GM23338 (cell line): Measurements from ENCODE around the gene EIF4E. TPM values are rescaled to one million over a fixed set of nuclear protein-coding genes. Genes with fewer than 3 reads are reported as not detected.

Experiments used
- ATAC-seq: fragments of 200-7000 bp; cut with Tn5 transposase; 3 replicates; pipeline ENCODE4 v1.9.1; 2020
- DNase-seq: peaks from one replicate; pipeline ENCODE4 v3.0.0-alpha.2; 2015; ENCODE audit warnings: low spot score
- H2AFZ ChIP-seq: fragments of 200-600 bp; sonication (generic); 2 replicates; pipeline ENCODE4 v1.8.0; 2016; ENCODE audit warnings: antibody characterized with exemption, mild to moderate bottlenecking, moderate library complexity
- H3F3A ChIP-seq: fragments of 200-600 bp; sonication (generic); replicated peaks from 2 replicates; pipeline ENCODE4 v1.8.0; 2017; ENCODE audit warnings: antibody characterized with exemption, mixed run types, low read depth
- H3K27ac ChIP-seq: fragments of 200-600 bp; sonication (generic); 2 replicates; pipeline ENCODE4 v1.6.1; 2016; ENCODE audit warnings: low read depth
- H3K27me3 ChIP-seq: fragments of 200-600 bp; sonication (generic); 2 replicates; pipeline ENCODE4 v1.8.0; 2016; ENCODE audit warnings: mild to moderate bottlenecking, mixed run types, moderate library complexity; ENCODE audit not compliant: insufficient read depth
- H3K36me3 ChIP-seq: fragments of 200-600 bp; sonication (generic); 2 replicates; pipeline ENCODE4 v1.8.0; 2016; ENCODE audit warnings: mild to moderate bottlenecking; ENCODE audit not compliant: insufficient read depth
- H3K4me1 ChIP-seq: fragments of 200-600 bp; sonication (generic); 2 replicates; pipeline ENCODE4 v1.8.0; 2016; ENCODE audit warnings: mild to moderate bottlenecking, moderate library complexity; ENCODE audit not compliant: insufficient read depth
- H3K4me2 ChIP-seq: fragments of 200-600 bp; sonication (generic); 2 replicates; pipeline ENCODE4 v1.7.1; 2017; ENCODE audit warnings: mixed run types
- H3K4me3 ChIP-seq: fragments of 200-600 bp; sonication (generic); 2 replicates; pipeline ENCODE4 v1.6.1; 2016; ENCODE audit warnings: mixed run types
- H3K79me2 ChIP-seq: fragments of 200-600 bp; sonication (generic); replicated peaks from 2 replicates; pipeline ENCODE4 v1.8.0; 2017; ENCODE audit warnings: mild to moderate bottlenecking; ENCODE audit not compliant: insufficient read depth
- H3K9me2 ChIP-seq: fragments of 200-600 bp; sonication (generic); 2 replicates; pipeline ENCODE4 v1.8.0; 2017; ENCODE audit not compliant: insufficient read depth
- H4K20me1 ChIP-seq: fragments of 200-600 bp; sonication (generic); replicated peaks from 2 replicates; pipeline ENCODE4 v1.8.0; 2017; ENCODE audit warnings: mild to moderate bottlenecking; ENCODE audit not compliant: insufficient read depth
- H3K27ac Mint-ChIP-seq: 2 replicates; pipeline ENCODE4 v1.8.0; 2020; ENCODE audit warnings: inconsistent platforms, mild to moderate bottlenecking, moderate library complexity, mixed read lengths
- H3K27me3 Mint-ChIP-seq: 3 replicates; pipeline ENCODE4 v1.8.0; 2022; ENCODE audit warnings: low read depth, mild to moderate bottlenecking, moderate library complexity, mixed read lengths, inconsistent platforms; ENCODE audit not compliant: insufficient read depth, poor library complexity
- H3K36me3 Mint-ChIP-seq: 3 replicates; pipeline ENCODE4 v1.8.0; 2021; ENCODE audit warnings: low read depth, mild to moderate bottlenecking, inconsistent platforms, moderate library complexity, mixed read lengths
- H3K4me1 Mint-ChIP-seq: 3 replicates; pipeline ENCODE4 v1.8.0; 2020; ENCODE audit warnings: mild to moderate bottlenecking, inconsistent platforms, mixed read lengths
- H3K4me3 Mint-ChIP-seq: 3 replicates; pipeline ENCODE4 v1.8.0; 2021; ENCODE audit warnings: moderate library complexity, mild to moderate bottlenecking, inconsistent platforms, mixed read lengths
- H3K9me3 Mint-ChIP-seq: 3 replicates; pipeline ENCODE4 v1.8.0; 2020; ENCODE audit warnings: moderate library complexity, mild to moderate bottlenecking, inconsistent platforms, mixed read lengths
- EZH2 ChIP-seq: fragments of 200-600 bp; sonication (generic); IDR thresholded peaks from one replicate; pipeline ENCODE4 v1.8.0; 2017; ENCODE audit warnings: antibody characterized with exemption, mild to moderate bottlenecking, low read depth; ENCODE audit not compliant: unreplicated experiment
- EZH2phosphoT487 ChIP-seq: fragments of 200-600 bp; sonication (generic); IDR thresholded peaks from one replicate; pipeline ENCODE4 v1.8.1; 2018; ENCODE audit warnings: antibody characterized with exemption; ENCODE audit not compliant: unreplicated experiment
- NANOG ChIP-seq: IDR thresholded peaks from 2 replicates; pipeline ENCODE4 v1.6.1; 2016; ENCODE audit warnings: antibody characterized with exemption, borderline replicate concordance
- ZNF114 ChIP-seq: fragments of 250-450 bp; sonication (Bioruptor Pico); IDR thresholded peaks from 2 replicates; pipeline ENCODE4 v1.5.0; 2020; ENCODE audit warnings: mild to moderate bottlenecking, moderate library complexity
- polyA plus RNA-seq: library from polyadenylated mRNA; unstranded; fragments of >200 nt; fragmentation: Nextera tagmentation; extraction: Ambion mirVana; gene quantifications from 2 replicates; pipeline ENCODE4 v1.2.1, GENCODE V29; 2016
- total RNA-seq: library from RNA; depleted of rRNA; stranded (reverse); fragments of >200 nt; shearing (Covaris generic); gene quantifications from 2 replicates; pipeline ENCODE4 v1.2.3, GENCODE V29; 2014
- TF ChIP-seq, protein P1 (sequence below): IDR thresholded peaks from one replicate; pipeline ENCODE4 v1.6.1; 2018; ENCODE audit warnings: antibody characterized with exemption; ENCODE audit not compliant: unreplicated experiment
- TF ChIP-seq, protein P2 (sequence below), 2 experiments: fragments of 200-600 bp in 1 of 2; sonication (generic) in 1 of 2; conservative IDR thresholded peaks; 2 replicates each; pipeline versions ENCODE4 v1.5.1 to v1.6.1; 2016 to 2017; ENCODE audit warnings: antibody characterized with exemption in 2 of 2, low read depth in 2 of 2, mild to moderate bottlenecking in 2 of 2, moderate library complexity in 1 of 2
- TF ChIP-seq, protein P3 (sequence below): IDR thresholded peaks from 2 replicates; pipeline ENCODE4 v1.6.1; 2016; ENCODE audit warnings: antibody characterized with exemption

EIF4E gene
- total and polyA plus RNA-seq, 2 experiments from 2014 or later, result 113 to 351 TPM

DNA sequence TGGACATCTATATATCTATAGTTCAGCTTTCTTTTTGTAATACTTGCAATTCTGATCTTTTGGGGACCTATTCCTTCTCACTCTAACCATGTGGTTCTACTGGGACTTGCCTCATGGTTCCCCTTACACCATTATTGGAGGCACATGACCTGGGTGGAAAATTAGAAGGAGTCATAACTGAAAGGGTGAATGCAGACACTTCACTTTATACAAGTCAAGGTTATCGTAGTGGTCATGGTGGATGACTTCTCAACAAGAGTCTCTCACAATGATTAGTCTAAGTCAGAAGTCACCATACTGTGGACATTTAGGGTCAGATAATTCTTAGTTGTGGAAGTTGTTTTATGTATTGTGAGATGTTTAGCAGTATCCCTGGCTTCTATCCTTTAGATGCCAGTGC lies 10.5 kb upstream of the EIF4E start:
- no peak overlapping the region for H3K27ac ChIP-seq
- ATAC-seq (no peak), DNase-seq (no peak)
- peaks cover 13% of the 10 kb centered on the region for H3K36me3 Mint-ChIP-seq
- peaks cover 24% of the 10 kb centered on the region for H3K4me1 Mint-ChIP-seq
- no peak overlapping the region for H3K4me2 ChIP-seq
- H2AFZ ChIP-seq, result no peak overlapping the region
- no peaks in the 10 kb centered on the region for H3K27me3 ChIP-seq
- H3K9me2 ChIP-seq, result peaks cover 3% of the 10 kb centered on the region; the same call in 1 of the 2 replicates
- H3K4me1 ChIP-seq, result peaks cover 6% of the 10 kb centered on the region
- peaks cover 15% of the 10 kb centered on the region for H3K9me3 Mint-ChIP-seq
- no peaks in the 10 kb centered on the region for H4K20me1 ChIP-seq
- no peak overlapping the region for H3K4me3 Mint-ChIP-seq
- no peak for TF ChIP-seq ZNF114 (CRISPR knock-in tag)
- TF ChIP-seq, protein P1, sequence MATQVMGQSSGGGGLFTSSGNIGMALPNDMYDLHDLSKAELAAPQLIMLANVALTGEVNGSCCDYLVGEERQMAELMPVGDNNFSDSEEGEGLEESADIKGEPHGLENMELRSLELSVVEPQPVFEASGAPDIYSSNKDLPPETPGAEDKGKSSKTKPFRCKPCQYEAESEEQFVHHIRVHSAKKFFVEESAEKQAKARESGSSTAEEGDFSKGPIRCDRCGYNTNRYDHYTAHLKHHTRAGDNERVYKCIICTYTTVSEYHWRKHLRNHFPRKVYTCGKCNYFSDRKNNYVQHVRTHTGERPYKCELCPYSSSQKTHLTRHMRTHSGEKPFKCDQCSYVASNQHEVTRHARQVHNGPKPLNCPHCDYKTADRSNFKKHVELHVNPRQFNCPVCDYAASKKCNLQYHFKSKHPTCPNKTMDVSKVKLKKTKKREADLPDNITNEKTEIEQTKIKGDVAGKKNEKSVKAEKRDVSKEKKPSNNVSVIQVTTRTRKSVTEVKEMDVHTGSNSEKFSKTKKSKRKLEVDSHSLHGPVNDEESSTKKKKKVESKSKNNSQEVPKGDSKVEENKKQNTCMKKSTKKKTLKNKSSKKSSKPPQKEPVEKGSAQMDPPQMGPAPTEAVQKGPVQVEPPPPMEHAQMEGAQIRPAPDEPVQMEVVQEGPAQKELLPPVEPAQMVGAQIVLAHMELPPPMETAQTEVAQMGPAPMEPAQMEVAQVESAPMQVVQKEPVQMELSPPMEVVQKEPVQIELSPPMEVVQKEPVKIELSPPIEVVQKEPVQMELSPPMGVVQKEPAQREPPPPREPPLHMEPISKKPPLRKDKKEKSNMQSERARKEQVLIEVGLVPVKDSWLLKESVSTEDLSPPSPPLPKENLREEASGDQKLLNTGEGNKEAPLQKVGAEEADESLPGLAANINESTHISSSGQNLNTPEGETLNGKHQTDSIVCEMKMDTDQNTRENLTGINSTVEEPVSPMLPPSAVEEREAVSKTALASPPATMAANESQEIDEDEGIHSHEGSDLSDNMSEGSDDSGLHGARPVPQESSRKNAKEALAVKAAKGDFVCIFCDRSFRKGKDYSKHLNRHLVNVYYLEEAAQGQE, result no peak
- TF ChIP-seq NANOG, result no peak
- TF ChIP-seq, protein P2, sequence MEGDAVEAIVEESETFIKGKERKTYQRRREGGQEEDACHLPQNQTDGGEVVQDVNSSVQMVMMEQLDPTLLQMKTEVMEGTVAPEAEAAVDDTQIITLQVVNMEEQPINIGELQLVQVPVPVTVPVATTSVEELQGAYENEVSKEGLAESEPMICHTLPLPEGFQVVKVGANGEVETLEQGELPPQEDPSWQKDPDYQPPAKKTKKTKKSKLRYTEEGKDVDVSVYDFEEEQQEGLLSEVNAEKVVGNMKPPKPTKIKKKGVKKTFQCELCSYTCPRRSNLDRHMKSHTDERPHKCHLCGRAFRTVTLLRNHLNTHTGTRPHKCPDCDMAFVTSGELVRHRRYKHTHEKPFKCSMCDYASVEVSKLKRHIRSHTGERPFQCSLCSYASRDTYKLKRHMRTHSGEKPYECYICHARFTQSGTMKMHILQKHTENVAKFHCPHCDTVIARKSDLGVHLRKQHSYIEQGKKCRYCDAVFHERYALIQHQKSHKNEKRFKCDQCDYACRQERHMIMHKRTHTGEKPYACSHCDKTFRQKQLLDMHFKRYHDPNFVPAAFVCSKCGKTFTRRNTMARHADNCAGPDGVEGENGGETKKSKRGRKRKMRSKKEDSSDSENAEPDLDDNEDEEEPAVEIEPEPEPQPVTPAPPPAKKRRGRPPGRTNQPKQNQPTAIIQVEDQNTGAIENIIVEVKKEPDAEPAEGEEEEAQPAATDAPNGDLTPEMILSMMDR (conservative IDR thresholded peaks at IDR 0.05; ENCODE audit: low read depth in 2 of 2), result no peak
- TF ChIP-seq, protein P3, sequence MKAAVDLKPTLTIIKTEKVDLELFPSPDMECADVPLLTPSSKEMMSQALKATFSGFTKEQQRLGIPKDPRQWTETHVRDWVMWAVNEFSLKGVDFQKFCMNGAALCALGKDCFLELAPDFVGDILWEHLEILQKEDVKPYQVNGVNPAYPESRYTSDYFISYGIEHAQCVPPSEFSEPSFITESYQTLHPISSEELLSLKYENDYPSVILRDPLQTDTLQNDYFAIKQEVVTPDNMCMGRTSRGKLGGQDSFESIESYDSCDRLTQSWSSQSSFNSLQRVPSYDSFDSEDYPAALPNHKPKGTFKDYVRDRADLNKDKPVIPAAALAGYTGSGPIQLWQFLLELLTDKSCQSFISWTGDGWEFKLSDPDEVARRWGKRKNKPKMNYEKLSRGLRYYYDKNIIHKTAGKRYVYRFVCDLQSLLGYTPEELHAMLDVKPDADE, result no peak
- no peak for TF ChIP-seq EZH2phosphoT487
- TF ChIP-seq EZH2, result no peak
- no peak overlapping the region for H3K4me3 ChIP-seq
- peaks cover 8% of the 10 kb centered on the region for H3K27me3 Mint-ChIP-seq
- H3K36me3 ChIP-seq, result no peaks in the 10 kb centered on the region
- H3F3A ChIP-seq, result no peaks in the 10 kb centered on the region
- no peaks in the 10 kb centered on the region for H3K79me2 ChIP-seq
- no peak overlapping the region for H3K27ac Mint-ChIP-seq

DNA sequence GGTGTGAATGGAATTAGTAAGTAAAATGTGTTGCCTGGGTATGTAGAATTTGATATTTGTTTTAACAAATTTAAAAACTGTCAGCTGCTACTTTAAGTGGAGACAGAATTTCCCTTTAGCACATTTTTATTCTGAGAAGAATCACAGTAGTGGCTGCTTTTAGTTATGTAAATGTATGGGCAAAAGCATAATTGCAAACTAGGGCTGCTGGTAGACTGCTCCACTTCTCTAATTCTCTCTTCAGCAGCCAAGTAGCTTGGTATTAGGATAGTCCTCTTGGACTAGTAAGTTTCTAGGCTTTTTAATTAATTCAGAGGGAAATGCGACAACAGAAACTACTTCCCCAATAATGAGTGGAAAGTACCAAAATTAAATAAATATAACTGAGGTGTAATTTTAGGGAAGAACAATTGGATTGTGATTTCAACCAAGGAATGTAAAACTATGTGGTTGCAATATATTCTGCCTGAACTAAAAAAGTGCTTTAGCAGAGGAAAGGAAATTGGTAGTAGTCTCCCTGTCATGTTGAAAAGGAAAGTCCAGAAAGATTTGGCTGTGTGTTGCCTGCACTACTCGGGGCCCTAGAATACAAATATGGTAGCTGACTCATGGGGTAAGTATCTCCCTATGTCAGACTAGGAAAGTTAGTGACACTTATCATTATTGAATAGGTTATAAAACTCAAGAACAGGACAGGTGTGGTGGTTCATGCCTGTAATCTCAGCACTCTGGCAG lies 9.2 kb upstream of the EIF4E start:
- Mint-ChIP-seq H3K4me3 (no peak overlapping the region), H3K9me3 (peaks cover 23% of the 10 kb centered on the region), H3K36me3 (peaks cover 23% of the 10 kb centered on the region), H3K27ac (peak overlapping the region; percentile 49), H3K4me1 (peaks cover 24% of the 10 kb centered on the region), H3K27me3 (peaks cover 8% of the 10 kb centered on the region)
- Histone ChIP-seq H3K9me2 (peaks cover 3% of the 10 kb centered on the region; the same call in 1 of the 2 replicates), H3K4me3 (0 out of 2 replicates have a peak overlapping the region, but pooled peaks have one; percentile 12), H3K27me3 (no peaks in the 10 kb centered on the region), H3F3A (no peaks in the 10 kb centered on the region), H3K27ac (peak overlapping the region; percentile 88), H3K4me2 (peak overlapping the region; percentile 12), H2AFZ (no peak overlapping the region), H3K79me2 (no peaks in the 10 kb centered on the region), H3K4me1 (peaks cover 6% of the 10 kb centered on the region), H3K36me3 (no peaks in the 10 kb centered on the region), H4K20me1 (no peaks in the 10 kb centered on the region)
- DNase-seq (no peak), ATAC-seq (peak; percentile 28; the same call in 1 of the 3 replicates)
- TF ChIP-seq EZH2phosphoT487 (no peak), NANOG (peak; percentile 26; the same call in 1 of the 2 replicates)
